Measurements from ENCODE around the gene MED23. TPM values are rescaled to one million over a fixed set of nuclear protein-coding genes. Genes with fewer than 3 reads are reported as not detected.
"Not testable (repeated sequence)": the region's sequence is repeated elsewhere in the genome, so short reads cannot be mapped to it uniquely, and the experiment has no call there.

MED23 gene
- total RNA-seq, 2 experiments from 2014 or later, result 26.1 to 27.8 TPM

- not testable (repeated sequence) for H3K9me3 Mint-ChIP-seq (ENCODE audit: insufficient read depth); DNase-seq; H3K27ac Mint-ChIP-seq; H3K36me3 Mint-ChIP-seq (ENCODE audit: low read depth); H3K4me3 Mint-ChIP-seq; H3K27me3 Mint-ChIP-seq (ENCODE audit: low read depth); ATAC-seq
- ChIA-PET POLR2A (interaction anchor here (3.0 kb wide), 1 partner anchor 332 kb away, joined by 13 read pairs; no protein-coding TSS in a partner anchor), CTCF (interaction anchor here (0.9 to 5.7 kb wide), 5 partner anchors 12 to 646 kb away, joined by 4 to 118 read pairs (median 92); no protein-coding TSS in a partner anchor)
- peaks cover 64% of the 10 kb centered on the region for H3K4me1 Mint-ChIP-seq (ENCODE audit: low read depth)
Measured at GRCh38 chr6:131531681-131532080, 96.4 kb downstream of the MED23 start.

GRCh38 chr6:131530936-131531335, 97.1 kb downstream of the MED23 start:
- H3K4me3 Mint-ChIP-seq; DNase-seq; ATAC-seq; H3K27me3 Mint-ChIP-seq (ENCODE audit: low read depth); H3K36me3 Mint-ChIP-seq (ENCODE audit: low read depth); H3K9me3 Mint-ChIP-seq (ENCODE audit: insufficient read depth): not testable (repeated sequence)
- Mint-ChIP-seq H3K4me1 (ENCODE audit: low read depth) (peaks cover 64% of the 10 kb centered on the region), H3K27ac (peak overlapping the region; percentile 27)
- ChIA-PET CTCF (interaction anchor here (0.9 to 5.7 kb wide), 5 partner anchors 11 to 646 kb away, joined by 4 to 118 read pairs (median 92); no protein-coding TSS in a partner anchor), POLR2A (interaction anchor here (0.6 kb wide), 1 partner anchor 330 kb away, joined by 3 read pairs; no protein-coding TSS in a partner anchor)

GRCh38 chr6:131524695-131525336, 103.2 kb downstream of the MED23 start:
- no peaks in the 10 kb centered on the region for H3K9me3 Mint-ChIP-seq (ENCODE audit: insufficient read depth)
- peak overlapping the region; percentile 61 for H3K27ac Mint-ChIP-seq
- H3K27me3 Mint-ChIP-seq (ENCODE audit: low read depth), result no peaks in the 10 kb centered on the region
- peaks cover 5% of the 10 kb centered on the region for H3K36me3 Mint-ChIP-seq (ENCODE audit: low read depth)
- POLR2A ChIA-PET, result no interaction called here
- peaks cover 23% of the 10 kb centered on the region for H3K4me1 Mint-ChIP-seq (ENCODE audit: low read depth)
- DNase-seq, result peak; percentile 37
- H3K4me3 Mint-ChIP-seq, result no peak overlapping the region
- CTCF ChIA-PET, result interaction anchor here (1.4 to 3.0 kb wide), 3 partner anchors 9 to 325 kb away, joined by 4 to 19 read pairs (median 4); no protein-coding TSS in a partner anchor
- ATAC-seq, result no peak

GRCh38 chr6:131523988-131524673, 103.9 kb downstream of the MED23 start:
- ATAC-seq, result no peak
- CTCF ChIA-PET, result interaction anchor here (1.4 to 3.0 kb wide), 3 partner anchors 9 to 324 kb away, joined by 4 to 19 read pairs (median 4); no protein-coding TSS in a partner anchor
- Mint-ChIP-seq H3K9me3 (ENCODE audit: insufficient read depth) (no peaks in the 10 kb centered on the region), H3K36me3 (ENCODE audit: low read depth) (peaks cover under 1% of the 10 kb centered on the region), H3K27ac (peak overlapping the region; percentile 61), H3K4me1 (ENCODE audit: low read depth) (peaks cover 24% of the 10 kb centered on the region), H3K4me3 (no peak overlapping the region), H3K27me3 (ENCODE audit: low read depth) (no peaks in the 10 kb centered on the region)
- DNase-seq, result no peak
- POLR2A ChIA-PET, result no interaction called here

Other genes starting within 250 kb of the MED23 start
- not detected for gene ARG1, start 55.0 kb downstream of the MED23 start, total RNA-seq
- under 1 TPM; 0.11 to 0.47 TPM for gene ENPP3, start 9.1 kb upstream of the MED23 start, total RNA-seq
- gene OR2A4, start 73.2 kb upstream of the MED23 start, total RNA-seq, result not detected
- gene CTAGE9, start 82.8 kb upstream of the MED23 start, total RNA-seq, result not detected
- under 1 TPM; 0.29 to 0.50 TPM for gene ENPP1, start 179.8 kb upstream of the MED23 start, total RNA-seq